Keratinocyte (primary cell): ENCODE measurements around the gene WDR45B. TPM values are rescaled to one million over a fixed set of nuclear protein-coding genes. Genes with fewer than 3 reads are reported as not detected.

Experiments
- DNase-seq: peaks from one replicate; pipeline ENCODE4 v3.0.0-alpha.2; 2011; ENCODE audit warnings: low read depth, missing footprints, low spot score
- FAIRE-seq: peaks from 2 replicates; lab custom pipeline; 2011; peaks lifted over from hg19 to GRCh38; lab: Jason Lieb, UNC
- H2AFZ ChIP-seq: 2 replicates; pipeline ENCODE4 v1.6.0; 2012; ENCODE audit warnings: low read length, control low read depth, inconsistent platforms; ENCODE audit not compliant: control insufficient read depth
- H3K27ac ChIP-seq: 2 replicates; pipeline ENCODE4 v1.5.1; 2011; ENCODE audit warnings: low read length; ENCODE audit not compliant: control insufficient read depth, insufficient read depth
- H3K27me3 ChIP-seq: 3 replicates; pipeline ENCODE4 v1.6.0; 2011; ENCODE audit warnings: low read length; ENCODE audit not compliant: control insufficient read depth, insufficient read depth; ENCODE audit errors: extremely low read depth
- H3K36me3 ChIP-seq, 2 experiments: 2 replicates in 1 of 2; 3 replicates in 1 of 2; pipeline ENCODE4 v1.5.1; 2011; ENCODE audit warnings: low read length in 2 of 2, mild to moderate bottlenecking in 1 of 2; ENCODE audit not compliant: control insufficient read depth in 2 of 2, insufficient read depth in 2 of 2; ENCODE audit errors: extremely low read depth in 1 of 2
- H3K4me1 ChIP-seq: 3 replicates; pipeline ENCODE4 v1.5.1; 2011; ENCODE audit warnings: low read length; ENCODE audit not compliant: control insufficient read depth, insufficient read depth; ENCODE audit errors: extremely low read depth
- H3K4me2 ChIP-seq: 3 replicates; pipeline ENCODE4 v1.6.0; 2011; ENCODE audit warnings: low read depth, low read length; ENCODE audit not compliant: control insufficient read depth, insufficient read depth; ENCODE audit errors: extremely low read depth
- H3K4me3 ChIP-seq, 3 experiments: fragments of 200-600 bp in 1 of 3; sonication (generic) in 1 of 3; 2 replicates in 2 of 3; 3 replicates in 1 of 3; pipeline ENCODE4 v1.5.1; 2011 to 2016; ENCODE audit warnings: low read length in 3 of 3, mild to moderate bottlenecking in 3 of 3, control low read depth in 2 of 3, inconsistent platforms in 1 of 3, low read depth in 1 of 3, mixed read lengths in 1 of 3, mixed run types in 1 of 3, moderate library complexity in 1 of 3; ENCODE audit not compliant: control insufficient read depth in 2 of 3, insufficient read depth in 2 of 3; ENCODE audit errors: extremely low read depth in 1 of 3
- H3K79me2 ChIP-seq: 2 replicates; pipeline ENCODE4 v1.6.0; 2012; ENCODE audit warnings: low read length; ENCODE audit not compliant: control insufficient read depth, insufficient read depth
- H3K9ac ChIP-seq: 3 replicates; pipeline ENCODE4 v1.6.0; 2011; ENCODE audit warnings: low read length; ENCODE audit not compliant: control insufficient read depth, insufficient read depth; ENCODE audit errors: extremely low read depth
- H3K9me1 ChIP-seq: 3 replicates; pipeline ENCODE4 v1.6.0; 2011; ENCODE audit warnings: low read length; ENCODE audit not compliant: control insufficient read depth, insufficient read depth; ENCODE audit errors: extremely low read depth
- H3K9me3 ChIP-seq: 2 replicates; pipeline ENCODE4 v1.5.1; 2012; ENCODE audit warnings: low read depth, low read length; ENCODE audit not compliant: control insufficient read depth
- H4K20me1 ChIP-seq: 3 replicates; pipeline ENCODE4 v1.6.0; 2011; ENCODE audit warnings: low read length; ENCODE audit not compliant: control insufficient read depth, insufficient read depth; ENCODE audit errors: extremely low read depth
- CTCF ChIP-seq, 3 experiments: IDR thresholded peaks in 1 of 3; conservative IDR thresholded peaks in 1 of 3; optimal IDR thresholded peaks in 1 of 3; 2 replicates in 2 of 3; 3 replicates in 1 of 3; pipeline versions ENCODE3 to v1.5.1; 2011; ENCODE audit warnings: low read length in 3 of 3, mild to moderate bottlenecking in 3 of 3, moderate library complexity in 2 of 3, control low read depth in 1 of 3, inconsistent platforms in 1 of 3; ENCODE audit not compliant: insufficient read depth in 2 of 3; ENCODE audit errors: extremely low read depth in 1 of 3
- EZH2 ChIP-seq: IDR thresholded peaks from one replicate; pipeline ENCODE4 v1.6.1; 2012; ENCODE audit warnings: inconsistent platforms, mild to moderate bottlenecking, low read length, moderate library complexity
- dilution Hi-C: fragments of 300-500 bp; cut with MboI; formaldehyde crosslinking; loops from one replicate; pipeline ENCODE4 v1.7.0; 2020; ENCODE audit warnings: low sequenced_read_pairs; ENCODE audit not compliant: extremely low pct_ligation_motif_present
- polyA plus RNA-seq, 5 experiments: library from polyadenylated mRNA; depleted of rRNA in 3 of 5; stranded (reverse) in 3 of 5; stranded (forward) in 1 of 5; unstranded in 1 of 5; fragments of >200 nt; gene quantifications; 1 replicate in 1 of 5; 2 replicates in 3 of 5; 3 replicates in 1 of 5; pipeline versions ENCODE4 v1.2.1 to v1.2.3, GENCODE V29; 2011 to 2012; ENCODE audit warnings: missing spikeins in 2 of 5, low read depth in 1 of 5, low replicate concordance in 1 of 5

WDR45B gene
- polyA plus RNA-seq, 1 donor (not counting 4 experiments of a cell fraction or from before 2014, with no cell fraction given) = 77.2 TPM

- no peaks in the 10 kb centered on the region for H3K9me3 ChIP-seq
- no peak overlapping the region for H3K4me2 ChIP-seq
- H2AFZ ChIP-seq = no peak overlapping the region
- dilution Hi-C loops = no loop called here
- H3K36me3 ChIP-seq = no peaks in the 10 kb centered on the region
- FAIRE-seq (no peak), DNase-seq (no peak)
- H3K79me2 ChIP-seq = peaks cover under 1% of the 10 kb centered on the region
- H3K9me1 ChIP-seq = no peaks in the 10 kb centered on the region
- H3K27ac ChIP-seq = no peak overlapping the region
- no peak overlapping the region for H3K4me3 ChIP-seq
- H4K20me1 ChIP-seq = no peaks in the 10 kb centered on the region
- TF ChIP-seq EZH2 (no peak), CTCF (optimal IDR thresholded peaks at IDR 0.05 in 1 of 3, IDR thresholded peaks at IDR 0.05 in 1 of 3, conservative IDR thresholded peaks at IDR 0.05 in 1 of 3; ENCODE audit: extremely low read depth in 1 of 3, insufficient read depth in 2 of 3, low read length in 3 of 3) (no peak)
- no peak overlapping the region for H3K9ac ChIP-seq
- H3K27me3 ChIP-seq = no peaks in the 10 kb centered on the region
- H3K4me1 ChIP-seq = no peaks in the 10 kb centered on the region
These were observed 33.3 kb upstream of the WDR45B start for GRCh38 chr17:82681547-82681946.

GRCh38 chr17:82679586-82680465 lies 31.6 kb upstream of the WDR45B start:
- TF ChIP-seq CTCF (optimal IDR thresholded peaks at IDR 0.05 in 1 of 3, IDR thresholded peaks at IDR 0.05 in 1 of 3, conservative IDR thresholded peaks at IDR 0.05 in 1 of 3; ENCODE audit: extremely low read depth in 1 of 3, insufficient read depth in 2 of 3, low read length in 3 of 3) (no peak), EZH2 (no peak)
- no peaks in the 10 kb centered on the region for H3K4me1 ChIP-seq
- H3K27ac ChIP-seq = no peak overlapping the region
- no peaks in the 10 kb centered on the region for H3K9me3 ChIP-seq
- H3K27me3 ChIP-seq = no peaks in the 10 kb centered on the region
- H3K79me2 ChIP-seq = no peaks in the 10 kb centered on the region
- no peaks in the 10 kb centered on the region for H3K9me1 ChIP-seq
- DNase-seq (no peak), FAIRE-seq (no peak)
- no peak overlapping the region for H3K9ac ChIP-seq
- H4K20me1 ChIP-seq = no peaks in the 10 kb centered on the region
- H3K4me2 ChIP-seq = no peak overlapping the region
- no peak overlapping the region for H3K4me3 ChIP-seq
- dilution Hi-C loops = no loop called here
- H3K36me3 ChIP-seq = no peaks in the 10 kb centered on the region
- H2AFZ ChIP-seq = no peak overlapping the region
